Measurements from ENCODE around the gene ATP6V1F. TPM values are rescaled to one million over a fixed set of nuclear protein-coding genes. Genes with fewer than 3 reads are reported as not detected.
A peak's percentile ranks its signal among the peaks of the same experiment; 100 is the strongest.

Gene ATP6V1F
- total and polyA plus RNA-seq, 12 donors: 96.7 to 189 (median 125) TPM

DNA sequence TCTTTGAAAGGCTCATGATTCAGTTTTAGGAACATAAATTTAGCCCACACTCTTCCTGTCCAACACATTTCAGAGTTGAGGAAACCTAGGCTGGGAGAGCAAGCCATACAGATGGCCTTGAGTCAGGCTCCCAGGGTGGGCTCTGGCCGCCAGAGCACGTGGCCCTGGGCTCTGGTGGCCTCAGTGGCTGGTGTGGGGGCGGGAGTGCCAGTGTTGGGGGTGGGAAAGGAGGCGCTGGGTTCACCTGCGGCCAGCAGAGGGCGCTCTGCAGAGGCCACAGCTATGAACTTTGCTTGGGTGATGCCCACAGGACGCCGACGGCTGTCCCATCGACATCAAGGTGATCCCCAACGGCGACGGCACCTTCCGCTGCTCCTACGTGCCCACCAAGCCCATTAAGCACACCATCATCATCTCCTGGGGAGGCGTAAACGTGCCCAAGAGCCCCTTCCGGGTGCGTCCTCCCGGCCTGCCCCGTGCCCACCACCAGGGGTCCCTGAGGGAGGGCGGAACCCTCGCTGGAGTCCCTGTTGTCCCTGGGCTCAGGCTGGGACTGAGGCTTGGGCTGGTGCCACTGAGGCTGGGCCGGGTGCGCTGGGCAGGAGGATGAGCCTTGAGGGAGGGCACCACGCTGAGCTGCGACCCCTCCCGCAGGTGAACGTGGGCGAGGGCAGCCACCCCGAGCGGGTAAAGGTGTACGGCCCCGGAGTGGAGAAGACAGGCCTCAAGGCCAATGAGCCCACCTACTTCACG is 20.6 kb upstream of the ATP6V1F start:
- no peaks in the 10 kb centered on the region for H3K27me3 ChIP-seq
- peak in 7 of 8 donors; percentile 9 to 44 (median 27) for ATAC-seq
- peaks cover 0 to 100% (median 81%) of the 10 kb centered on the region in 9 donors for H3K36me3 ChIP-seq
- WGBS, 2 donors: 60 to 66% methylated on average over 35 of the region's 35 CpGs
- no peaks in the 10 kb centered on the region for H3K9me3 ChIP-seq
- intact Hi-C loops (cut with DNase I): no loop called here
- peak in 1 of 2 donors; percentile 57 for DNase-seq
- TF ChIP-seq, protein P1, sequence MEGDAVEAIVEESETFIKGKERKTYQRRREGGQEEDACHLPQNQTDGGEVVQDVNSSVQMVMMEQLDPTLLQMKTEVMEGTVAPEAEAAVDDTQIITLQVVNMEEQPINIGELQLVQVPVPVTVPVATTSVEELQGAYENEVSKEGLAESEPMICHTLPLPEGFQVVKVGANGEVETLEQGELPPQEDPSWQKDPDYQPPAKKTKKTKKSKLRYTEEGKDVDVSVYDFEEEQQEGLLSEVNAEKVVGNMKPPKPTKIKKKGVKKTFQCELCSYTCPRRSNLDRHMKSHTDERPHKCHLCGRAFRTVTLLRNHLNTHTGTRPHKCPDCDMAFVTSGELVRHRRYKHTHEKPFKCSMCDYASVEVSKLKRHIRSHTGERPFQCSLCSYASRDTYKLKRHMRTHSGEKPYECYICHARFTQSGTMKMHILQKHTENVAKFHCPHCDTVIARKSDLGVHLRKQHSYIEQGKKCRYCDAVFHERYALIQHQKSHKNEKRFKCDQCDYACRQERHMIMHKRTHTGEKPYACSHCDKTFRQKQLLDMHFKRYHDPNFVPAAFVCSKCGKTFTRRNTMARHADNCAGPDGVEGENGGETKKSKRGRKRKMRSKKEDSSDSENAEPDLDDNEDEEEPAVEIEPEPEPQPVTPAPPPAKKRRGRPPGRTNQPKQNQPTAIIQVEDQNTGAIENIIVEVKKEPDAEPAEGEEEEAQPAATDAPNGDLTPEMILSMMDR (IDR thresholded peaks at IDR 0.05): peak; percentile 52 to 91 (median 76)
- H3K4me3 ChIP-seq: no peak overlapping the region
- H3K27ac ChIP-seq: peak overlapping the region in 3 of 10 donors; percentile 0 to 43 (median 9)
- peaks cover 0 to 41% (median 5%) of the 10 kb centered on the region in 9 donors for H3K4me1 ChIP-seq

DNA sequence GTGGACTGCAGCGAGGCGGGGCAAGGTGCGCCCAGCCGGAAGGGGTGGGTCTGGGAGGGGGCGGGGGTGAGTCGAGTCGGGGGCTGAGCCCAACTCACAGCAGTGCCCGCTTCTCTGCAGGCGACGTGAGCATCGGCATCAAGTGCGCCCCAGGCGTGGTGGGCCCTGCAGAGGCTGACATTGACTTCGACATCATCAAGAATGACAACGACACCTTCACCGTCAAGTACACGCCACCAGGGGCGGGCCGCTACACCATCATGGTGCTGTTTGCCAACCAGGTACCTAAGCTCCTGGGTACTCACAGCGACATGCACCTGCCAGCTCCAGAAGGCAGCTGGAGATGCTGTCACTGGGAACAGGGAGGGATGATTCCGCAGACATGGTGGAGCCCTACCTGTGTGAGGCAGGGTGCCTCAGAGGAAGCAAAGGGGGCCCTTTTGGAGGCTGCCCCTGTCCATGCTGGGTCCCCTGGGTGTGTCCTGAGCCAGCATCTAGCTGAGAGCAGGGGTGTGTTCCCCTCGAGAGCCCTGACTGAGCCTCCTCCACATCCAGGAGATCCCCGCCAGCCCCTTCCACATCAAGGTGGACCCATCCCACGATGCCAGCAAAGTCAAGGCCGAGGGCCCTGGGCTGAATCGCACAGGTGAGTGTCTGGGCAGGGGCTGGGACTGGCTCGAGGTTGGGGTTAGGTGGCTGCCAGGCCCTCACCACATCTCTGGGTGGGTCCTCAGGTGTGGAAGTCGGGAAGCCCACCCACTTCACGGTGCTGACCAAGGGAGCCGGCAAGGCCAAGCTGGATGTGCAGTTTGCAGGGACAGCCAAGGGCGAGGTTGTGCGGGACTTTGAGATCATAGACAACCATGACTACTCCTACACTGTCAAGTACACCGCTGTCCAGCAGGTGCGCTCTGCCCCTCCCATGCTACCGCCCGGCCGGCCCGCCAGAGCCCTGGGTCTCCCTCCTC is 19.7 kb upstream of the ATP6V1F start:
- no peaks in the 10 kb centered on the region for H3K27me3 ChIP-seq
- WGBS, 2 donors: 88 to 95% methylated on average over 35 to 38 of the region's 38 CpGs

DNA sequence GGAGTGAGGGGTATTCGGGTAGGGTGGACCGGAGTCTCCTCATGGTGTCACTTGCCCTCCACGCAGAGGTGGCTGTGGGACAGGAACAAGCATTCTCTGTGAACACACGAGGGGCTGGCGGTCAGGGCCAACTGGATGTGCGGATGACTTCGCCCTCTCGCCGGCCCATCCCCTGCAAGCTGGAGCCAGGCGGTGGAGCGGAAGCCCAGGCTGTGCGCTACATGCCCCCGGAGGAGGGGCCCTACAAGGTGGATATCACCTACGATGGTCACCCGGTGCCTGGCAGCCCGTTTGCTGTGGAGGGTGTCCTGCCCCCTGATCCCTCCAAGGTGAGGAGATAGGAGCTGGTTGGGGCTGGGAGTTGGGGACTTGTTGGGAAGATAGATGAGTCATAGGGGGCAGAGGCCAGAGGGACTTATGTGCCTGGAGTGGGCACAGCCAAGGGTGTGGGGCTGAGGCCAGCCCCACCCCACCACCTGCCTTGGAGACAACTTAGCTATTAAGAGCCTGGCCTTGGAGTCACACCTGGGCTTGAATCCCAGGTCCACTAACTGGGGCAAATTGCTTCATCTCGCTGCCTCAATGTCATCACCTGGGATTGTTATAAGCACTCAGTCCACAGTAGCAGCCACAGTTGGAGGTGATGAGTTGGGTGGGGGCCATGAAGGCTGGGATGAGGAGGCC is 18.6 kb upstream of the ATP6V1F start:
- H3K4me3 ChIP-seq: no peak overlapping the region
- peaks cover 0 to 100% (median 75%) of the 10 kb centered on the region in 9 donors for H3K36me3 ChIP-seq
- no peaks in the 10 kb centered on the region for H3K27me3 ChIP-seq
- H3K27ac ChIP-seq: no peak overlapping the region
- WGBS, 2 donors: 85 to 87% methylated on average over 17 of the region's 17 CpGs
- DNase-seq (peak in 1 of 2 donors; percentile 11), ATAC-seq (no peak)
- TF ChIP-seq, protein P1 (IDR thresholded peaks at IDR 0.05): no peak
- H3K4me1 ChIP-seq: peaks cover 0 to 22% (median 0%) of the 10 kb centered on the region in 9 donors
- H3K9me3 ChIP-seq: no peaks in the 10 kb centered on the region
- intact Hi-C loops (cut with DNase I): no loop called here

More for the DNA sequence above, 19.7 kb upstream of the ATP6V1F start:
- intact Hi-C loops (cut with DNase I): no loop called here
- TF ChIP-seq, protein P1 (IDR thresholded peaks at IDR 0.05): no peak
- Histone ChIP-seq H3K36me3 (peaks cover 0 to 100% (median 79%) of the 10 kb centered on the region in 9 donors), H3K4me3 (no peak overlapping the region), H3K4me1 (peaks cover 0 to 33% (median 5%) of the 10 kb centered on the region in 9 donors), H3K27ac (peak overlapping the region in 1 of 10 donors; percentile 23), H3K9me3 (no peaks in the 10 kb centered on the region)
- no peak for ATAC-seq
- peak in 1 of 2 donors; percentile 16 for DNase-seq

Measured in heart right ventricle (tissue), 16 donors.